ENCODE measurements around the gene UMOD. TPM values are rescaled to one million over a fixed set of nuclear protein-coding genes. Genes with fewer than 3 reads are reported as not detected.
A peak's percentile ranks its signal among the peaks of the same experiment; 100 is the strongest.

Gene UMOD
- total RNA-seq, 2 donors from 2014 or later, result not detected

DNA sequence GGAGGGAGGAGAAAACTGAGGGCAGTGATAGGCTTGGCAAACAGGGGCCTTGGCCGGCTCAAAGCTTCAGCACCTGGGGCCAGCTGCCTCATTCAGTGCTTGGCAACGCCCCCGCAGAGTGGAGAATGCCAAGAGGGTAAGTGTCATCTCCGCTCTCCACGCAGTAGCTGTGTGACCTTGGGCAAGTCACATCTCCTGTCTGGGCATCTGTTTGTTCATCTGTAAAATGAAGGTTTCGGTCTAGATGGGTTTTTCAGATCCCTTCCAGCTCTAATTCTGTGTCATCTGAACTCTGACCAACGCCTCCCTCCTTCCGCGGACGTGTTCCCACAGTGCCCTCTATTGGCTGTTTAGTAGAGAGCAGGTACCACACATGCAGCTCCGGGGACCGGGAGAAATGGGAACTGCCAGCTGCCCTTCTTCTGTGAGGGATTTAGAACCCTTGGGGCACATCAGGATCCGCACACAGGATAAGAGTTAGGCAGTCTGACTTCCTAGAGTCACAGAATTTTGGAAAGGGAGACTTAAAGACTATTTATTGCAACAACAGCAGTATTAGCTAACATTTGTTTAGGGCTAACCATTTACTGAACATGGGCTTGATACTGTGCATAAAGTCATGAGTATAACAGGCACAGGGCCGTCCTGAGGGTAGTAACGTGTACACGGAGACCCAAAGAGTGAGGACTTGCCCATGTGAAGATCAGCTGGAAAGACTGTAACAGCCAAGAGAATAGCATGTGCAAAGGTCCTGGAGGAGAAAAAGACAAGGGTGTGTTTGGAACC lies 52.0 kb downstream of the UMOD start:
- ATAC-seq, result peak; percentile 42
- H3K27me3 Mint-ChIP-seq, result peaks cover 41% of the 10 kb centered on the region
- no peak overlapping the region for H3K27ac Mint-ChIP-seq
- DNase-seq, result no peak
- no peaks in the 10 kb centered on the region for H3K9me3 ChIP-seq (ENCODE audit: control insufficient read depth, low read length, poor library complexity, severe bottlenecking)
- H3K4me1 Mint-ChIP-seq, result peaks cover 3% of the 10 kb centered on the region
- H3K36me3 Mint-ChIP-seq (ENCODE audit: low read depth), result no peaks in the 10 kb centered on the region
- no peak overlapping the region for H3K4me3 Mint-ChIP-seq

DNA sequence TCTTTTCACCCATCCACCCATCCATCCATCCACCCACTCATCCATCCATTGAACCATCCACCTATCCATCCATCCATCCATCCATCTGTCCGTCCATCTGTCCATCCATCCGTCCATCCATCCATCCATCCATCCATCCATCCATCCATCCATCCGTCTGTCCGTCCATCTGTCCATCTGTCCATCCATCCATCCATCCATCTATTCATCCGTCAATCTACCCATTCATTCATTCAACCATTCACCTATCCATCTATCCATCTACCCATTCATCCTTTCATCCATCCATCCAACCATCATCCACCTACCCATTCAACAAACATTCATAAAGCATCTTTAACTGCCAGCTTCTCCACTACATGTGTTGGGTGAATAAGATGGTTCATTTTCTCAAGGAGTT lies 54.1 kb downstream of the UMOD start:
- Mint-ChIP-seq H3K27ac (no peak overlapping the region), H3K4me3 (no peak overlapping the region), H3K4me1 (peaks cover 3% of the 10 kb centered on the region), H3K27me3 (peaks cover 48% of the 10 kb centered on the region), H3K36me3 (ENCODE audit: low read depth) (no peaks in the 10 kb centered on the region)
- ATAC-seq, result no peak
- DNase-seq, result no peak
- H3K9me3 ChIP-seq (ENCODE audit: control insufficient read depth, low read length, poor library complexity, severe bottlenecking), result no peaks in the 10 kb centered on the region

DNA sequence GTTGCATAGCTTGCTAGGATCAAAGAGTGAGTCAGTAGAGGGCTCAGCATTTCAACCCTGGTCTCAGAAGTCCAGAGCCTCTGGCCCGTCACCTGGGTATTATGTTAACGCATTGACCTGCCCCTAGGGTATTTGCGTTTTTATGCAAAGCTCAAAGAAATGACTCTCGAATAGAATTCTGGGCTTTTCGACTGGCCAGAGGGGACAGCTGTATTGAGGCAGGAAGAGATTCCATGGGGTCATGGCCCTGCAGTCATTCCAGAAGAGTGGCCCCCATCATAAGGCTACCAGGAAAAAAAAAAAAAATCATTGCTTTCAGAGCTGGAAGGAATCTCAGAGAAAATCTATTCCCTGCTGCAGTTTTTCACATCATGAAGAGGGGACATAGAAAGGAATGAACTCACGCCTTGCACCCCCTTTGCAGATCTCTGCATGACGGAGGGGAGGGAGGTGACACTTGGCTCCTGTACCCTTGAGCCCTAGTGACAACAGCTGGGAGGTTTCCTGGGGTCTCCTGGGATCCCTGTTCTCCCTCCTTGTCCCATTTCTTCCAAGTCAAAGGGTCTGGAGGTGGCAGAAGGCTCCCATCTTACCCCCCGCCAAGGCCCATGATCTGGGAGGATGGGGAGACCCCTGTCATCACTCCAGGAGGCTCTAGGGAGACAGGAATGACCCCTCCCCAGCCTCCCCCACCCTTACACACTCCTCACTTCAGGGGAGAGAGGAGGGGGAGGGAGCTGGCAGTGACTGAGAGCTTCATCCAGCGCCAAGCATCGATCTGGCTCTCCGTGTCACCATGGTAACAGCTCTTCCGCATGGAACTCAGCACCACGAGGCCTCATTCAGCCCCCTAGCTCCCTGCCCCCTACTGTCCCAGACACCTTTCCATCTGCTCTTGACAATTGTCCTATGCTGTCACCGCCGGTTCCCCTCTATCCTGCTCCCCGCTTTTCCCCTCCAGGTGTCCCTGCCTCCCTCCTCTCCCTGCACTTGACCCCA lies 61.0 kb downstream of the UMOD start:
- no peak for ATAC-seq
- Mint-ChIP-seq H3K4me3 (no peak overlapping the region), H3K4me1 (no peaks in the 10 kb centered on the region), H3K27ac (no peak overlapping the region), H3K36me3 (ENCODE audit: low read depth) (no peaks in the 10 kb centered on the region), H3K27me3 (peaks cover 22% of the 10 kb centered on the region)
- no peaks in the 10 kb centered on the region for H3K9me3 ChIP-seq (ENCODE audit: control insufficient read depth, low read length, poor library complexity, severe bottlenecking)
- no peak for DNase-seq

GRCh38 chr16:20289571-20289970 lies 62.9 kb downstream of the UMOD start:
- Mint-ChIP-seq H3K36me3 (ENCODE audit: low read depth) (no peaks in the 10 kb centered on the region), H3K27me3 (peaks cover 17% of the 10 kb centered on the region), H3K27ac (no peak overlapping the region), H3K4me3 (no peak overlapping the region), H3K4me1 (no peaks in the 10 kb centered on the region)
- no peak for ATAC-seq
- no peaks in the 10 kb centered on the region for H3K9me3 ChIP-seq (ENCODE audit: control insufficient read depth, low read length, poor library complexity, severe bottlenecking)
- no peak for DNase-seq

DNA sequence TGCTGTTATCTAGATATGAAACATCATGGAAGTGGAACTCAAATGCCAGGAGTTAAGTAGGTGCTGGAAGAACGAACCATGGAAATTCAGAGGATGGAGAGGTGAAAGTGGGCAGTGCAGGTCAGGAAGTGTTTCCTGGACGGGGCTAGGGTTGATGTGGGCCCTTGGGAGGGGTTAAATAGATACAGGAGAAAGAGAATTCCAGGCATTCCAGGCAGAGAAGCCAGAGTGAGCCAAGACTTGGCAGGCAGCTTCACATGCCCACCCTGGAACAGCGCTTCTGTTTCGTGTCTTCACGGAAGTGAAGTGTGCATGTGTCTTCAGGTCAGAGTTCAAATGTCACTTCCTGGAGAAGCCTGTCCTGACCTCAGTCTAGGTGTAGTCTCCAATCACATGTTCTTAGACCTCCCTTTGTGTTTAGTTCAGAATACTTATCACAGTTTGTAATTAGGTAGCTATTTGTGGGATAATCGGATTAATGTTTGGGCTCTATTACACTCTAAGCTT lies 66.5 kb downstream of the UMOD start:
- Mint-ChIP-seq H3K36me3 (ENCODE audit: low read depth) (no peaks in the 10 kb centered on the region), H3K4me1 (no peaks in the 10 kb centered on the region), H3K27me3 (peaks cover 11% of the 10 kb centered on the region), H3K4me3 (no peak overlapping the region), H3K27ac (no peak overlapping the region)
- ATAC-seq, result no peak
- no peak for DNase-seq
- no peaks in the 10 kb centered on the region for H3K9me3 ChIP-seq (ENCODE audit: control insufficient read depth, low read length, poor library complexity, severe bottlenecking)

Other genes starting within 250 kb of the UMOD start
- not detected for gene GP2, start 25.2 kb downstream of the UMOD start, total RNA-seq
- not detected for gene PDILT, start 52.0 kb upstream of the UMOD start, total RNA-seq
- not detected for gene ACSM5, start 56.8 kb upstream of the UMOD start, total RNA-seq
- gene ACSM2A, start 98.8 kb upstream of the UMOD start, total RNA-seq, result not detected
- gene ACSM2B, start 223.7 kb upstream of the UMOD start, total RNA-seq, result not detected